ENCODE measurements around the gene MALSU1.

DNA sequence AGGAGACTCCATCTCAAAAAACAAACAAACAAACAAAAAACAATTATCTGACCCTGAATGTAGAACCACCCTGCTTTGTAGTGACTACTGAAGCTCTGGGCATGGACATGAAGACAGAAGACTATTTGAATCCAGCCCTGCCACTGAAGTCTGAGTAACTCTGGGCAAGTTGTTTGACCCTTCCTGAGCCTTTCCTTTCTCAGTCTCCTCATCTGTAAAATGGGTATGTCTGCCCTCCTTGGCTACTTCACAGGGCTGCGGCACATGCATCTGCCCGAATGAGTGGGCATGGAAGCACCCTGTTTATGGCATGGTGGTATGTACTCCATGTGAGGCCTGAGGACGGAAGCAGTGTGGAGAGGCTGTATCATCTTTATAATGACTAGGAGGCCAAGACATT is 22.2 kb upstream of the MALSU1 start:
- TF ChIP-seq, protein P1, sequence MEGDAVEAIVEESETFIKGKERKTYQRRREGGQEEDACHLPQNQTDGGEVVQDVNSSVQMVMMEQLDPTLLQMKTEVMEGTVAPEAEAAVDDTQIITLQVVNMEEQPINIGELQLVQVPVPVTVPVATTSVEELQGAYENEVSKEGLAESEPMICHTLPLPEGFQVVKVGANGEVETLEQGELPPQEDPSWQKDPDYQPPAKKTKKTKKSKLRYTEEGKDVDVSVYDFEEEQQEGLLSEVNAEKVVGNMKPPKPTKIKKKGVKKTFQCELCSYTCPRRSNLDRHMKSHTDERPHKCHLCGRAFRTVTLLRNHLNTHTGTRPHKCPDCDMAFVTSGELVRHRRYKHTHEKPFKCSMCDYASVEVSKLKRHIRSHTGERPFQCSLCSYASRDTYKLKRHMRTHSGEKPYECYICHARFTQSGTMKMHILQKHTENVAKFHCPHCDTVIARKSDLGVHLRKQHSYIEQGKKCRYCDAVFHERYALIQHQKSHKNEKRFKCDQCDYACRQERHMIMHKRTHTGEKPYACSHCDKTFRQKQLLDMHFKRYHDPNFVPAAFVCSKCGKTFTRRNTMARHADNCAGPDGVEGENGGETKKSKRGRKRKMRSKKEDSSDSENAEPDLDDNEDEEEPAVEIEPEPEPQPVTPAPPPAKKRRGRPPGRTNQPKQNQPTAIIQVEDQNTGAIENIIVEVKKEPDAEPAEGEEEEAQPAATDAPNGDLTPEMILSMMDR (IDR thresholded peaks at IDR 0.05), result no peak
- no peak for TF ChIP-seq POLR2A (IDR thresholded peaks at IDR 0.05)

Measured in gastroesophageal sphincter (tissue), 3 donors.